NB4 (cell line): Measurements from ENCODE around the gene ATP9B.
"Not testable (repeated sequence)": the region's sequence is repeated elsewhere in the genome, so short reads cannot be mapped to it uniquely, and the experiment has no call there.

Experiments
- DNase-seq: peaks from one replicate; pipeline ENCODE4 v3.0.0; 2010; ENCODE audit warnings: low read depth
- H3K4me3 ChIP-seq: one replicate; pipeline ENCODE4 v1.5.1; 2011; ENCODE audit warnings: mild to moderate bottlenecking, low read depth, low read length, moderate library complexity
- MYC ChIP-seq: IDR thresholded peaks from 2 replicates; pipeline ENCODE4 v1.6.1; 2011; ENCODE audit warnings: low read depth, low read length
- POLR2A ChIP-seq: IDR thresholded peaks from 2 replicates; pipeline ENCODE4 v1.6.1; 2011; ENCODE audit warnings: mild to moderate bottlenecking; ENCODE audit not compliant: insufficient read length; ENCODE audit errors: extremely low read depth
- TF ChIP-seq, protein P1 (sequence below): IDR thresholded peaks from one replicate; pipeline ENCODE4 v1.5.1; 2012; ENCODE audit warnings: low read depth, low read length
- TF ChIP-seq, protein P2 (sequence below): IDR thresholded peaks from 2 replicates; pipeline ENCODE4 v1.6.1; 2011; ENCODE audit warnings: low read depth, low read length

The ATP9B gene

DNA sequence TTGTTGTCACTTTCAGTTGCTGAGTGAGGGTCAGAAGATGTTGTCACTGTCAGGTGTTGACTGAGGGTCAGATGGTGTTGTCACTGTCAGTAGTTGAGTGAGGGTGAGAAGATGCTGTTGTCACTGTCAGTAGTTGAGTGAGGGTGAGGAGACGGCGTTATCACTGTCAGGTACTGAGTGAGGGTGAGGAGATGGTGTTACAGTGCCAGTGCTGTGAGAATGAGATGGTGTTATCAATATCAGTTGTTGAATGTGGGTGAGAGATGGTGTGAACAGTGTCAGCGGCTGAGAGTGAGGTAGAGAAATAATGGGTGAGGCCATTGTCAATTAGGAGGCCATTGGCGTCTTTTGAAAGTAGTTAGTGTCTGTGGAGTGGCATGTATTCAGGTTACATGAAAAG is 1.6 kb upstream of the ATP9B start:
- TF ChIP-seq POLR2A, result no peak
- DNase-seq, result no peak
- H3K4me3 ChIP-seq, result no peak overlapping the region

DNA sequence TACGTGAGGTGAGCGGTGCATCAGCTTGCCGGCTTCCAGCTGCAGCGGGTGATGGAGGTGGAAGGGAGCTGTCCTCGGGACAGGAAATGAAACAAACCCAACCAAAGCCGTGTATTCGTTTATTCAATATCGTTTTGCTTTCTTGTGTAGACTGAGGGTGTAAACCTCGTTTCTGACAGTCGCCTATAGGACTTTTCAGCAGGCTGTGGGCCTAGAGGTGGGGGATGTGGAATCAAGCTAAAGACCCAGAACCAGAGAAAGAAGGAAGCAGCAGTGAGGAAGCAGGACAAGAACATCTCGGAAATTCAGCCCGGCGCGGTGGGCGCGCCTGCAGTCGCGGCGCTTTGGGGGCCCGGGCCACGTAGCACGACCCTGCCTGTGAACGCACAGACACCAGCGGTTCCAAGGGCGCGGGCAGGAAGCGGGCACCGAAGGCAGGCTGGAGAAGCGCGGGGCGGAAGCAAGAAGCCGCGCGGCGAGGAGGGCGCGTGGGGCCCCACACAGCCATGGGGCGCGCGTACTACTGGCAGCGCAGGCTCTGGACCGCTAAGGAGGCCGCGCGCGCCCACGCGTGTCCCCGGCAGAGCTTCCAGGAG is 755 bp upstream of the ATP9B start:
- TF ChIP-seq, protein P1, sequence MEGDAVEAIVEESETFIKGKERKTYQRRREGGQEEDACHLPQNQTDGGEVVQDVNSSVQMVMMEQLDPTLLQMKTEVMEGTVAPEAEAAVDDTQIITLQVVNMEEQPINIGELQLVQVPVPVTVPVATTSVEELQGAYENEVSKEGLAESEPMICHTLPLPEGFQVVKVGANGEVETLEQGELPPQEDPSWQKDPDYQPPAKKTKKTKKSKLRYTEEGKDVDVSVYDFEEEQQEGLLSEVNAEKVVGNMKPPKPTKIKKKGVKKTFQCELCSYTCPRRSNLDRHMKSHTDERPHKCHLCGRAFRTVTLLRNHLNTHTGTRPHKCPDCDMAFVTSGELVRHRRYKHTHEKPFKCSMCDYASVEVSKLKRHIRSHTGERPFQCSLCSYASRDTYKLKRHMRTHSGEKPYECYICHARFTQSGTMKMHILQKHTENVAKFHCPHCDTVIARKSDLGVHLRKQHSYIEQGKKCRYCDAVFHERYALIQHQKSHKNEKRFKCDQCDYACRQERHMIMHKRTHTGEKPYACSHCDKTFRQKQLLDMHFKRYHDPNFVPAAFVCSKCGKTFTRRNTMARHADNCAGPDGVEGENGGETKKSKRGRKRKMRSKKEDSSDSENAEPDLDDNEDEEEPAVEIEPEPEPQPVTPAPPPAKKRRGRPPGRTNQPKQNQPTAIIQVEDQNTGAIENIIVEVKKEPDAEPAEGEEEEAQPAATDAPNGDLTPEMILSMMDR, result no peak
- TF ChIP-seq MYC (no peak), POLR2A (no peak)
- TF ChIP-seq, protein P2, sequence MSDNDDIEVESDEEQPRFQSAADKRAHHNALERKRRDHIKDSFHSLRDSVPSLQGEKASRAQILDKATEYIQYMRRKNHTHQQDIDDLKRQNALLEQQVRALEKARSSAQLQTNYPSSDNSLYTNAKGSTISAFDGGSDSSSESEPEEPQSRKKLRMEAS, result no peak
- DNase-seq, result no peak
- peak overlapping the region; percentile 57 for H3K4me3 ChIP-seq

DNA sequence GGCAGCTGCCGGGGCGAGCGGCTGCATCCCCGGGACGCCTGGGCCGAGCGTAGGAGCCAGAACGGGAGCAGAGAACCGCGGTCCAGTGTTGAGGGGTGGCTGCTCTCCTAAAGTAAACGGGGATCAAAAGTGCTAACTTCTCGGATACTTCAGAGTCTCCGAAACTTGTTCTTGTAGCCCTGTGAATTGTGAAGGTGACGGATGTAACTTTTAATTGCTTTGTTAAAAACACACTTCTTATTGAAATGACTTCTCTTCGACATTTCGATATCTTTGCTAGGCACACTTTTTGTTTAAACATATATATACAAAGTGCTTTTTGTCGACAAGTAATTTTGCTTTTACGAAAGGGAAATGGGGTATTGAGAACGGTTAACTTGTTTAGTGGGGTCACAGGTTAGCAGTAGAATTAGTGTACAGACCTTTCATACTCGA is 540 bp downstream of the ATP9B start:
- H3K4me3 ChIP-seq, result peak overlapping the region; percentile 97
- DNase-seq, result no peak
- TF ChIP-seq POLR2A, result no peak
- no peak for TF ChIP-seq MYC
- TF ChIP-seq, protein P1, result no peak
- TF ChIP-seq, protein P2, result no peak

DNA sequence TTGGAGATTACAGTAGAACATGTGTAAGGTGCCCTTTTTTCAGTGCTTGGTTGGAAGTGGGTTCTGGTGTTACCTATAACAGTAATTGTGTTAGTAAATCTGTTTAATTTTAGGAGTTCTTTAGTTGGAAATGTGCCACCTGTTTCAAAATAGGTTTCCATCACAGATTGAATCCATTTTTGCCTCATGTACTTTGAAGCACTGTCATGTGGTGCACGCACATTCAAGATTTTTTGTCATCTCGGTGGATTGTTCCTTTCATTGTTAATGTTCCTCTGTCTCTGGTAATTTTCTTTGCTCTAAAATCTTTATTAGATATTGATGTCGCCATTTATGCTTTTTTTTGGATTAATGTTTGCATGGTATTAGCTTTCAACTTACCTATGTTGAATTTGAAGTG is 1.3 kb downstream of the ATP9B start:
- peak overlapping the region; percentile 97 for H3K4me3 ChIP-seq
- TF ChIP-seq POLR2A, result no peak
- TF ChIP-seq, protein P2, result no peak
- no peak for DNase-seq

DNA sequence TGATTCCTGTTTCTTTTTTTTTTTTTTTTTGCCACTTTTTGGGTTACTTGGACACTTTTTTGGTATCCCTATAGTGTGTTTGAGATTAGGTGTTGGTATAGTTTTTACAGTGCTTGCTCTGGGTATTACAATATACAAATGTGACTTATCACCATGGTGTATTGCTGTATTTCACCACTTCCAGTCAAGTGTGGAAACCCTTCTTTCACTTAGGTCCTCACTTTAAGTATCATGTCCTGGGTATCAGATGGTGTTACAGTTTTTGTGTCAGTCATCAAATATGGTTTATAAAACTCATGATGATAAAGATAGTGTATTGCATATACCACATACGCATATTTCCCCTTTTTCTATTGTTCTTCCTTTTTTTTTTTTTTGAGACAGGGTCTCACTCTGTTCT is 1.8 kb downstream of the ATP9B start:
- H3K4me3 ChIP-seq, result peak overlapping the region; percentile 97
- peak; percentile 55 for DNase-seq
- TF ChIP-seq POLR2A (no peak), MYC (no peak)
- TF ChIP-seq, protein P1, result no peak
- TF ChIP-seq, protein P2, result no peak

DNA sequence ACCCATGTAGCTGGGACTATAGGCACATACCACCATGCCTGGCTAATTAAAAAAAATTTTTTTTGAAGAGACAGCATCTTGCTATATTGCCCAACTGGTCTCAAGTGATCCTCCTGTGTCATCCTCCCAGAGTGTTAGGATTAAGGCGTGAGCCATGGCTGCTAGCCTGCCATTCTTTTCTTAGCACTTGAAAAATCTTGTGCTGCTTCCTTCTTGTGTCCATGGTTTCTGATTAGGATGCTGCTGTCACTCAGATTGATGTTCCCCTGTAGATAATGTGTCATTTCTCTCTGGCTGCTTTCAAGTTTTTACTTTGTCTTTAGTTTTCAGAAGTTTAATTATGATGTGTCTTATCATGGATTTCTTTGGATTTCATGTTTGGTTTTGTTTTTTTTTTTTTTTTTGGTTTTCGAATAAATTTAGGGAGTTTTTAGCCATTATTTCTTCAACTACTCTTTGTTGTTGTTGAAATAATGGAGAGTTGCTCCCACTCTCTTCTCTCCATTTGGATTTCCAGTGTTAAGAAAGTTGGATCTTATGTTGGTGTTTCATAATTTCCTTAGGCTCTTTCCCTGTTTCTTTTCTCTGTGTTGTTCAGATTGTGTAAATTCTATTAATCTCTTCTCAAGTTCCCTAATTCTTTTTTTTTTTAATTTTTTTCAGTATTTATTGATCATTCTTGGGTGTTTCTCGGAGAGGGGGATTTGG is 2.5 kb downstream of the ATP9B start:
- peak; percentile 29 for DNase-seq
- no peak overlapping the region for H3K4me3 ChIP-seq
- TF ChIP-seq, protein P1, result no peak
- TF ChIP-seq, protein P2, result no peak
- TF ChIP-seq POLR2A (no peak), MYC (no peak)

DNA sequence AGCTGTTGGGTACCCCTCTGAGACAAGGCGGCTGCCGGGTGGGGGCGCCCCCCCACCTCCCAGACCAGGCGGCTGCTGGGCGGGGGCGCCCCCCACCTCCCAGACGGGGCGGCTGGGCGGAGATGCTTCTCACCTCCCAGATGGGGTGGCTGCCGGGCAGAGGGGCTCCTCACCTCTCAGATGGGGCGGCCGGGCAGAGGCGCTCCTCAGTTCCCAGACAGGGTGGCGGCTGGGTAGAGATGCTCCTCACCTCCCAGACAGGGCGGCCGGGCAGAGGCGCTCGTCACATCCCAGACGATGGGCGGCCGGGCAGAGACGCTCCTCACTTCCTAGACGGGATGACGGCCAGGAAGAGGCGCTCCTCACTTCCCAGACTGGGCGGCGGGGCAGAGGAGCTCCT is 3.5 kb downstream of the ATP9B start:
- DNase-seq, H3K4me3 ChIP-seq: not testable (repeated sequence)
